GM10266 (cell line): ENCODE measurements around the gene GPR150.
A peak's percentile ranks its signal among the peaks of the same experiment; 100 is the strongest.

ENCODE experiments used
- DNase-seq: peaks from one replicate; pipeline ENCODE4 v3.0.0; 2012; ENCODE audit errors: extremely low spot score
- CTCF ChIP-seq: IDR thresholded peaks from 2 replicates; pipeline ENCODE4 v1.5.1; 2012; ENCODE audit warnings: mild to moderate bottlenecking, low read depth; ENCODE audit not compliant: control insufficient read depth, insufficient read depth; ENCODE audit errors: missing control alignments

Gene GPR150

GRCh38 chr5:95649842-95650620, 30.1 kb downstream of the GPR150 start:
- TF ChIP-seq CTCF: no peak
- no peak for DNase-seq

GRCh38 chr5:95652849-95653248, 33.0 kb downstream of the GPR150 start:
- TF ChIP-seq CTCF: no peak
- DNase-seq: no peak

- no peak for TF ChIP-seq CTCF
- DNase-seq: no peak
Measured at GRCh38 chr5:95654196-95654595, 34.3 kb downstream of the GPR150 start.

- TF ChIP-seq CTCF: no peak
- DNase-seq: no peak
Measured at GRCh38 chr5:95655575-95655974, 35.7 kb downstream of the GPR150 start.

GRCh38 chr5:95660060-95660459, 40.2 kb downstream of the GPR150 start:
- no peak for TF ChIP-seq CTCF
- DNase-seq: no peak

- no peak for DNase-seq
- TF ChIP-seq CTCF: no peak
Measured at GRCh38 chr5:95662946-95663345, 43.1 kb downstream of the GPR150 start.

GRCh38 chr5:95664204-95664786, 44.4 kb downstream of the GPR150 start:
- peak; percentile 26 for DNase-seq
- peak; percentile 80 for TF ChIP-seq CTCF
